ENCODE measurements around the gene ZNF630. TPM values are rescaled to one million over a fixed set of nuclear protein-coding genes. Genes with fewer than 3 reads are reported as not detected.

Gene ZNF630
- total RNA-seq, 1 donor from 2014 or later: not detected

GRCh38 chrX:48071986-48072605, 656 bp upstream of the ZNF630 start:
- no peak overlapping the region for H3K4me3 Mint-ChIP-seq

GRCh38 chrX:48068096-48068887, 3.1 kb downstream of the ZNF630 start:
- no peak for DNase-seq
- TF ChIP-seq, protein P1, sequence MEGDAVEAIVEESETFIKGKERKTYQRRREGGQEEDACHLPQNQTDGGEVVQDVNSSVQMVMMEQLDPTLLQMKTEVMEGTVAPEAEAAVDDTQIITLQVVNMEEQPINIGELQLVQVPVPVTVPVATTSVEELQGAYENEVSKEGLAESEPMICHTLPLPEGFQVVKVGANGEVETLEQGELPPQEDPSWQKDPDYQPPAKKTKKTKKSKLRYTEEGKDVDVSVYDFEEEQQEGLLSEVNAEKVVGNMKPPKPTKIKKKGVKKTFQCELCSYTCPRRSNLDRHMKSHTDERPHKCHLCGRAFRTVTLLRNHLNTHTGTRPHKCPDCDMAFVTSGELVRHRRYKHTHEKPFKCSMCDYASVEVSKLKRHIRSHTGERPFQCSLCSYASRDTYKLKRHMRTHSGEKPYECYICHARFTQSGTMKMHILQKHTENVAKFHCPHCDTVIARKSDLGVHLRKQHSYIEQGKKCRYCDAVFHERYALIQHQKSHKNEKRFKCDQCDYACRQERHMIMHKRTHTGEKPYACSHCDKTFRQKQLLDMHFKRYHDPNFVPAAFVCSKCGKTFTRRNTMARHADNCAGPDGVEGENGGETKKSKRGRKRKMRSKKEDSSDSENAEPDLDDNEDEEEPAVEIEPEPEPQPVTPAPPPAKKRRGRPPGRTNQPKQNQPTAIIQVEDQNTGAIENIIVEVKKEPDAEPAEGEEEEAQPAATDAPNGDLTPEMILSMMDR (IDR thresholded peaks at IDR 0.05): no peak
- Mint-ChIP-seq H3K27me3 (no peaks in the 10 kb centered on the region), H3K4me1 (no peaks in the 10 kb centered on the region), H3K9me3 (no peaks in the 10 kb centered on the region), H3K36me3 (ENCODE audit: low read depth) (no peaks in the 10 kb centered on the region), H3K4me3 (no peak overlapping the region), H3K27ac (no peak overlapping the region)
- CTCF ChIA-PET: no interaction called here
- ATAC-seq (ENCODE audit: low read depth): no peak
- intact Hi-C loops (cut with micrococcal nuclease): no loop called here
- POLR2A ChIA-PET: no interaction called here

More at GRCh38 chrX:48071986-48072605, 656 bp upstream of the ZNF630 start:
- H3K27ac Mint-ChIP-seq: no peak overlapping the region
- ChIA-PET POLR2A (no interaction called here), CTCF (no interaction called here)
- DNase-seq: no peak
- ATAC-seq (ENCODE audit: low read depth): no peak
- no peaks in the 10 kb centered on the region for H3K36me3 Mint-ChIP-seq (ENCODE audit: low read depth)
- intact Hi-C loops (cut with micrococcal nuclease): no loop called here
- TF ChIP-seq, protein P1 (IDR thresholded peaks at IDR 0.05): no peak
- H3K9me3 Mint-ChIP-seq: no peaks in the 10 kb centered on the region
- no peaks in the 10 kb centered on the region for H3K4me1 Mint-ChIP-seq
- no peaks in the 10 kb centered on the region for H3K27me3 Mint-ChIP-seq

DNA sequence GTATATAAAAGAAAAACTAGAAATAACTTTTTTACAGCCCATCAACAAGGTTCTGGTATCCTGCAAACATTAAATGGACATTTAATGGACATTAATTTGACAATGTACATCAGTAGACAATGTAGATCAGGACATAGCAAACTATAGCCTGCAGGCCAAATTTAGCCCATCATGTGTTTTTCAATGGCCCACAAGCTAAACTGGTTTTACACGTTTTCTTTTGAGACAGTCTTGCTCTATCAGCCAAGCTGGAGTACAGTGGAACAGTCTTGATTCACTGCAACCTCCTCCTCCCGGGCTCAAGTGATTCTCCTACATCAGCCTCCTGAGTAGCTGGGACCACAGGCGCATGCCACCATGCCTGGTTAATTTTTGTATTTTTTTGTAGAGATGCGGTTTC, 7.2 kb downstream of the ZNF630 start:
- ChIA-PET CTCF (no interaction called here), POLR2A (no interaction called here)
- Mint-ChIP-seq H3K27me3 (no peaks in the 10 kb centered on the region), H3K27ac (no peak overlapping the region), H3K9me3 (no peaks in the 10 kb centered on the region), H3K4me1 (no peaks in the 10 kb centered on the region), H3K4me3 (no peak overlapping the region), H3K36me3 (ENCODE audit: low read depth) (no peaks in the 10 kb centered on the region)
- ATAC-seq (ENCODE audit: low read depth): no peak
- TF ChIP-seq, protein P1 (IDR thresholded peaks at IDR 0.05): no peak
- DNase-seq: no peak
- intact Hi-C loops (cut with micrococcal nuclease): no loop called here

GRCh38 chrX:48059296-48059639, 12.2 kb downstream of the ZNF630 start:
- ChIA-PET POLR2A (no interaction called here), CTCF (no interaction called here)
- no peak for DNase-seq
- no peak for ATAC-seq (ENCODE audit: low read depth)
- Mint-ChIP-seq H3K4me1 (no peaks in the 10 kb centered on the region), H3K27ac (no peak overlapping the region), H3K4me3 (no peak overlapping the region), H3K27me3 (no peaks in the 10 kb centered on the region), H3K36me3 (ENCODE audit: low read depth) (no peaks in the 10 kb centered on the region), H3K9me3 (no peaks in the 10 kb centered on the region)
- TF ChIP-seq, protein P1 (IDR thresholded peaks at IDR 0.05): no peak
- intact Hi-C loops (cut with micrococcal nuclease): no loop called here

GRCh38 chrX:48058621-48059295, 12.7 kb downstream of the ZNF630 start:
- H3K36me3 Mint-ChIP-seq (ENCODE audit: low read depth): no peaks in the 10 kb centered on the region
- H3K4me3 Mint-ChIP-seq: no peak overlapping the region
- DNase-seq (no peak), ATAC-seq (ENCODE audit: low read depth) (no peak)
- POLR2A ChIA-PET: no interaction called here
- intact Hi-C loops (cut with micrococcal nuclease): no loop called here
- no peaks in the 10 kb centered on the region for H3K27me3 Mint-ChIP-seq
- CTCF ChIA-PET: no interaction called here
- no peak overlapping the region for H3K27ac Mint-ChIP-seq
- H3K4me1 Mint-ChIP-seq: no peaks in the 10 kb centered on the region
- TF ChIP-seq, protein P1 (IDR thresholded peaks at IDR 0.05): no peak
- no peaks in the 10 kb centered on the region for H3K9me3 Mint-ChIP-seq

Measured in activated B cell treated with CpG ODN at 0.5 μM for 24 hours (primary cell).